Astrocyte of the spinal cord (primary cell): ENCODE measurements around the gene PTPRD.

Experiments
- DNase-seq: peaks from one replicate; pipeline ENCODE4 v3.0.0; 2011; ENCODE audit warnings: low read depth, low spot score
- H3K4me3 ChIP-seq: 2 replicates; pipeline ENCODE4 v1.5.1; 2011; ENCODE audit warnings: low read depth, mild to moderate bottlenecking, low read length, moderate library complexity
- in situ Hi-C: cut with HindIII; loops from 2 replicates; pipeline ENCODE4 v1.10.0; 2017; ENCODE audit warnings: low sequenced_read_pairs
- TF ChIP-seq, protein P1 (sequence below): IDR thresholded peaks from 2 replicates; pipeline ENCODE4 v1.5.1; 2012; ENCODE audit warnings: low read depth, mild to moderate bottlenecking, low read length, inconsistent platforms

PTPRD gene

GRCh38 chr9:8815219-8815618 is 1797.6 kb downstream of the PTPRD start:
- TF ChIP-seq, protein P1, sequence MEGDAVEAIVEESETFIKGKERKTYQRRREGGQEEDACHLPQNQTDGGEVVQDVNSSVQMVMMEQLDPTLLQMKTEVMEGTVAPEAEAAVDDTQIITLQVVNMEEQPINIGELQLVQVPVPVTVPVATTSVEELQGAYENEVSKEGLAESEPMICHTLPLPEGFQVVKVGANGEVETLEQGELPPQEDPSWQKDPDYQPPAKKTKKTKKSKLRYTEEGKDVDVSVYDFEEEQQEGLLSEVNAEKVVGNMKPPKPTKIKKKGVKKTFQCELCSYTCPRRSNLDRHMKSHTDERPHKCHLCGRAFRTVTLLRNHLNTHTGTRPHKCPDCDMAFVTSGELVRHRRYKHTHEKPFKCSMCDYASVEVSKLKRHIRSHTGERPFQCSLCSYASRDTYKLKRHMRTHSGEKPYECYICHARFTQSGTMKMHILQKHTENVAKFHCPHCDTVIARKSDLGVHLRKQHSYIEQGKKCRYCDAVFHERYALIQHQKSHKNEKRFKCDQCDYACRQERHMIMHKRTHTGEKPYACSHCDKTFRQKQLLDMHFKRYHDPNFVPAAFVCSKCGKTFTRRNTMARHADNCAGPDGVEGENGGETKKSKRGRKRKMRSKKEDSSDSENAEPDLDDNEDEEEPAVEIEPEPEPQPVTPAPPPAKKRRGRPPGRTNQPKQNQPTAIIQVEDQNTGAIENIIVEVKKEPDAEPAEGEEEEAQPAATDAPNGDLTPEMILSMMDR, result no peak
- no peak for DNase-seq
- no peak overlapping the region for H3K4me3 ChIP-seq
- in situ Hi-C loops, result no loop called here

DNA sequence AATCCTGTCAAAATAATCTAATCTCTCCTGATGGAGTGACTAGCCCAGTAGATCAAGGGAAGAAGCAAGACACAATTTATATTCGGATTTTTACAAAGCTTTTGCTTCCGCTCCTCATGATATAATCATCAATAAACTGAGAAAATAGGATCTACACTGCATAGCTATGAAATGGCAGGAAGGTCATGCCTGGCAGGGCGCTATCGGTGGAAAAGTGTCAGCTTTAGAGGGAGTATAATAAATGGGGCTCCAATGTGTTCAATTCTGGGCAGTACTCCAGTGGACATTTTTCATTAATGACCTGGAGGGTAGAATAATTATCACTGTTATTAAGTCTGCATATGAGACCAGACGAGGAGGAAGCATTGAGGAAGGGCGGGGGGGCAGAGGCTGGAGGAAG is 1799.9 kb downstream of the PTPRD start:
- TF ChIP-seq, protein P1, result no peak
- in situ Hi-C loops, result no loop called here
- H3K4me3 ChIP-seq, result no peak overlapping the region
- DNase-seq, result no peak

GRCh38 chr9:8809741-8810140 is 1803.1 kb downstream of the PTPRD start:
- TF ChIP-seq, protein P1, result no peak

GRCh38 chr9:8806150-8806549 is 1806.7 kb downstream of the PTPRD start:
- TF ChIP-seq, protein P1, result no peak
- in situ Hi-C loops, result no loop called here
- DNase-seq, result no peak
- no peak overlapping the region for H3K4me3 ChIP-seq

More at GRCh38 chr9:8809741-8810140, 1803.1 kb downstream of the PTPRD start:
- in situ Hi-C loops, result no loop called here
- H3K4me3 ChIP-seq, result no peak overlapping the region
- DNase-seq, result no peak

- DNase-seq, result no peak
- in situ Hi-C loops, result no loop called here
Measured at GRCh38 chr9:8804613-8805012, 1808.2 kb downstream of the PTPRD start.

DNA sequence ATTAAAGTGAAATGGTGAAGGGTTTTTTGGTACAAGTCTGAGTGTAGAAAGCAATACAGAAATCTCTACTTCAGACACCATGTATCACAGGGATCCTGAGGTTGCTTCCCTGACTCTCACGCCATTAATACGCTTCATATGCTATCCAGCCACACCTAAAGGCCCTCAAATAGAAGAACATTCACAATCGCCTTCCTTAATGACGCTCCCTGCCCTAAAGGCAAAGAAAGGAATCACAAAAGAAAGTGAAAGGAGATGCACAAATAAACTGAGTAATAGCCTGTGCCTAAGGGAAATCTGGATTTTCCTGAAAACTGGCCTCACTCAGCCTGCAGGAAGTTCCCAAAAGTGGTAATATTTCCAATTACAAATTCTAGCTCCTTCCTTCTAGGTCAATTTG is 1810.6 kb downstream of the PTPRD start:
- no peak for DNase-seq
- in situ Hi-C loops, result no loop called here
- no peak overlapping the region for H3K4me3 ChIP-seq
- TF ChIP-seq, protein P1, result no peak

More at GRCh38 chr9:8804613-8805012, 1808.2 kb downstream of the PTPRD start:
- TF ChIP-seq, protein P1, result no peak
- no peak overlapping the region for H3K4me3 ChIP-seq

DNA sequence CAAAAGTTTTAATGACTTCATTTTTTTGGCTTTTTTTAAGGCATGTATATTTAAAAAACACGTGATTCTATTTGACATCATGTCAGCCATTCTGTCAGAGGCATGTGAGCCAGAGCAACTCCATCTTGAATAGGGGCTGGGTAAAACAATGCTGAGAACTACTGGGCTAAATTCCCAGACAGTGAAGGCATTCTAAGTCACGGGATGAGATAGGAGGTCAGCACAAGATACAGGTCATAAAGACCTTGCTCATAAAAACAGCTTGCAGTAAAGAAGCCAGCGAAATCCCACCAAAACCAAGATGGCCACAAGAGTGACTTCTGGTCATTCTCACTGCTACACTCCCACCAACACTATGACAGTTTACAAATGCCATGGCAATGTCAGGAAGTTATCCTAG is 1812.6 kb downstream of the PTPRD start:
- no peak overlapping the region for H3K4me3 ChIP-seq
- DNase-seq, result no peak
- TF ChIP-seq, protein P1, result no peak
- in situ Hi-C loops, result no loop called here
